Measurements from ENCODE around the gene TMEM8B. TPM values are rescaled to one million over a fixed set of nuclear protein-coding genes. Genes with fewer than 3 reads are reported as not detected.

TMEM8B gene
- total and polyA plus RNA-seq, 2 of the 8 experiments (the other 6 are each of a cell fraction or from before 2014, with no cell fraction given) = 7.5 to 10.4 TPM

DNA sequence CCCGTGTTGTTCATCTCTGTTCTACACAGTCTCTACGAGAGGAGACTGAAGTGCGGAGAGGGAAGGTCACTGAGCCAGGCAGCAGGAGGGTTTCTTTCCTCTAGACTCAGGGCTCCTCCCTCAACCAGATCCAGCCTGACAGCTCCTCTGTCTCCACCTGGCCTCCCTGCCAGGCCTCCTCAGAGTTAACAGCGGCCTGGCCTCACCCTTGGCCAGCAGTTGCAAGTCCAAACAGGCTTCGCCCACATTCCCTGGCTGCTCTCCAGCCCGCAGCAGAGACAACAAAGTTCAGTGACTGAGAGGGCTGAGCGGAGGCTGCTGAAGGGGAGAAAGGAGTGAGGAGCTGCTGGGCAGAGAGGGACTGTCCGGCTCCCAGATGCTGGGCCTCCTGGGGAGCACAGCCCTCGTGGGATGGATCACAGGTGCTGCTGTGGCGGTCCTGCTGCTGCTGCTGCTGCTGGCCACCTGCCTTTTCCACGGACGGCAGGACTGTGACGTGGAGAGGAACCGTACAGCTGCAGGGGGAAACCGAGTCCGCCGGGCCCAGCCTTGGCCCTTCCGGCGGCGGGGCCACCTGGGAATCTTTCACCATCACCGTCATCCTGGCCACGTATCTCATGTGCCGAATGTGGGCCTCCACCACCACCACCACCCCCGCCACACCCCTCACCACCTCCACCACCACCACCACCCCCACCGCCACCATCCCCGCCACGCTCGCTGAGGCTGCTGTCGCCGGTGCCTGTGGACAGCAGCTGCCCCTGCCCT is 77.1 kb downstream of the TMEM8B start, which contains the start of gene HRCT1 (continued):
- no peak for TF ChIP-seq E2F6 (IDR thresholded peaks at IDR 0.05)
- TF ChIP-seq TAF7 (optimal IDR thresholded peaks at IDR 0.05; ENCODE audit: borderline replicate concordance, low read depth, low read length) = no peak
- TF ChIP-seq BACH1 (IDR thresholded peaks at IDR 0.05; ENCODE audit: low read length) = no peak
- TF ChIP-seq JUND (IDR thresholded peaks at IDR 0.05; ENCODE audit: low read length) = no peak
- TF ChIP-seq, protein P1, sequence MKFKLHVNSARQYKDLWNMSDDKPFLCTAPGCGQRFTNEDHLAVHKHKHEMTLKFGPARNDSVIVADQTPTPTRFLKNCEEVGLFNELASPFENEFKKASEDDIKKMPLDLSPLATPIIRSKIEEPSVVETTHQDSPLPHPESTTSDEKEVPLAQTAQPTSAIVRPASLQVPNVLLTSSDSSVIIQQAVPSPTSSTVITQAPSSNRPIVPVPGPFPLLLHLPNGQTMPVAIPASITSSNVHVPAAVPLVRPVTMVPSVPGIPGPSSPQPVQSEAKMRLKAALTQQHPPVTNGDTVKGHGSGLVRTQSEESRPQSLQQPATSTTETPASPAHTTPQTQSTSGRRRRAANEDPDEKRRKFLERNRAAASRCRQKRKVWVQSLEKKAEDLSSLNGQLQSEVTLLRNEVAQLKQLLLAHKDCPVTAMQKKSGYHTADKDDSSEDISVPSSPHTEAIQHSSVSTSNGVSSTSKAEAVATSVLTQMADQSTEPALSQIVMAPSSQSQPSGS (IDR thresholded peaks at IDR 0.05; ENCODE audit: low read length) = no peak
- TF ChIP-seq KDM1A (IDR thresholded peaks at IDR 0.05; ENCODE audit: borderline replicate concordance, low read length) = no peak
- TF ChIP-seq CEBPB (IDR thresholded peaks at IDR 0.05; ENCODE audit: low read depth, low read length) = no peak
